ENCODE data around the gene PCK2.

DNA sequence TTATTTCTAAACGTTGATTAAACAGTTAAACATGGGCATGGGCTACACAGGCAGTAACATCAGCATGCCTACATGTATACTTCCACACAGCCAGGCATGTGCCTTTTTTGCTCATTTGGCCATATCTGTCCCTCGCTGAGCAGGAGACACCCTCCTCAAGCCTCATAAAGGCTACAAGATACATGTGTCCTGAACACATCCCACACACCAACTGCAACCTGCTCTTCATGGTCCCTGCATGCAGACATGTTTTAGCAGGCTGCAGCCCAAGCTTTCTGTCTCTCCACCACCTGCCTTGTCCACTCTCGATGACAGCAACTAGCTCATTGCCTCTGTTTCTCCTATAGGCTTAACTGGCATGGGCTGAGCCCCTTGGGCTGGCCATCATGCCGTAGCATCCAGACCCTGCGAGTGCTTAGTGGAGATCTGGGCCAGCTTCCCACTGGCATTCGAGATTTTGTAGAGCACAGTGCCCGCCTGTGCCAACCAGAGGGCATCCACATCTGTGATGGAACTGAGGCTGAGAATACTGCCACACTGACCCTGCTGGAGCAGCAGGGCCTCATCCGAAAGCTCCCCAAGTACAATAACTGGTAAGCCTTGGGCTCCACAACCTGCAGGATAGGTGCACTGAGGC is 2.6 kb downstream of the PCK2 start:
- TF ChIP-seq, protein P1, sequence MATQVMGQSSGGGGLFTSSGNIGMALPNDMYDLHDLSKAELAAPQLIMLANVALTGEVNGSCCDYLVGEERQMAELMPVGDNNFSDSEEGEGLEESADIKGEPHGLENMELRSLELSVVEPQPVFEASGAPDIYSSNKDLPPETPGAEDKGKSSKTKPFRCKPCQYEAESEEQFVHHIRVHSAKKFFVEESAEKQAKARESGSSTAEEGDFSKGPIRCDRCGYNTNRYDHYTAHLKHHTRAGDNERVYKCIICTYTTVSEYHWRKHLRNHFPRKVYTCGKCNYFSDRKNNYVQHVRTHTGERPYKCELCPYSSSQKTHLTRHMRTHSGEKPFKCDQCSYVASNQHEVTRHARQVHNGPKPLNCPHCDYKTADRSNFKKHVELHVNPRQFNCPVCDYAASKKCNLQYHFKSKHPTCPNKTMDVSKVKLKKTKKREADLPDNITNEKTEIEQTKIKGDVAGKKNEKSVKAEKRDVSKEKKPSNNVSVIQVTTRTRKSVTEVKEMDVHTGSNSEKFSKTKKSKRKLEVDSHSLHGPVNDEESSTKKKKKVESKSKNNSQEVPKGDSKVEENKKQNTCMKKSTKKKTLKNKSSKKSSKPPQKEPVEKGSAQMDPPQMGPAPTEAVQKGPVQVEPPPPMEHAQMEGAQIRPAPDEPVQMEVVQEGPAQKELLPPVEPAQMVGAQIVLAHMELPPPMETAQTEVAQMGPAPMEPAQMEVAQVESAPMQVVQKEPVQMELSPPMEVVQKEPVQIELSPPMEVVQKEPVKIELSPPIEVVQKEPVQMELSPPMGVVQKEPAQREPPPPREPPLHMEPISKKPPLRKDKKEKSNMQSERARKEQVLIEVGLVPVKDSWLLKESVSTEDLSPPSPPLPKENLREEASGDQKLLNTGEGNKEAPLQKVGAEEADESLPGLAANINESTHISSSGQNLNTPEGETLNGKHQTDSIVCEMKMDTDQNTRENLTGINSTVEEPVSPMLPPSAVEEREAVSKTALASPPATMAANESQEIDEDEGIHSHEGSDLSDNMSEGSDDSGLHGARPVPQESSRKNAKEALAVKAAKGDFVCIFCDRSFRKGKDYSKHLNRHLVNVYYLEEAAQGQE (IDR thresholded peaks at IDR 0.05; ENCODE audit: insufficient replicate concordance, low read depth), result no peak
- TF ChIP-seq, protein P2, sequence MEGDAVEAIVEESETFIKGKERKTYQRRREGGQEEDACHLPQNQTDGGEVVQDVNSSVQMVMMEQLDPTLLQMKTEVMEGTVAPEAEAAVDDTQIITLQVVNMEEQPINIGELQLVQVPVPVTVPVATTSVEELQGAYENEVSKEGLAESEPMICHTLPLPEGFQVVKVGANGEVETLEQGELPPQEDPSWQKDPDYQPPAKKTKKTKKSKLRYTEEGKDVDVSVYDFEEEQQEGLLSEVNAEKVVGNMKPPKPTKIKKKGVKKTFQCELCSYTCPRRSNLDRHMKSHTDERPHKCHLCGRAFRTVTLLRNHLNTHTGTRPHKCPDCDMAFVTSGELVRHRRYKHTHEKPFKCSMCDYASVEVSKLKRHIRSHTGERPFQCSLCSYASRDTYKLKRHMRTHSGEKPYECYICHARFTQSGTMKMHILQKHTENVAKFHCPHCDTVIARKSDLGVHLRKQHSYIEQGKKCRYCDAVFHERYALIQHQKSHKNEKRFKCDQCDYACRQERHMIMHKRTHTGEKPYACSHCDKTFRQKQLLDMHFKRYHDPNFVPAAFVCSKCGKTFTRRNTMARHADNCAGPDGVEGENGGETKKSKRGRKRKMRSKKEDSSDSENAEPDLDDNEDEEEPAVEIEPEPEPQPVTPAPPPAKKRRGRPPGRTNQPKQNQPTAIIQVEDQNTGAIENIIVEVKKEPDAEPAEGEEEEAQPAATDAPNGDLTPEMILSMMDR (IDR thresholded peaks at IDR 0.05; ENCODE audit: insufficient read depth, low read length), result no peak
- TF ChIP-seq POLR2AphosphoS5 (IDR thresholded peaks at IDR 0.05; ENCODE audit: low read depth), result no peak
